HFFc6 (cell line): ENCODE results near the gene DYSF. TPM values are rescaled to one million over a fixed set of nuclear protein-coding genes. Genes with fewer than 3 reads are reported as not detected.

Source experiments
- DNase-seq: peaks from one replicate; pipeline ENCODE4 v3.0.0-alpha.2; 2018
- H3K27ac Mint-ChIP-seq: 2 replicates; pipeline ENCODE4 v1.8.0; 2020; ENCODE audit warnings: mild to moderate bottlenecking, mixed read lengths
- H3K27me3 Mint-ChIP-seq: 2 replicates; pipeline ENCODE4 v1.8.0; 2021; ENCODE audit warnings: mild to moderate bottlenecking, moderate library complexity, mixed read lengths; ENCODE audit not compliant: insufficient read depth
- H3K36me3 Mint-ChIP-seq: 2 replicates; pipeline ENCODE4 v1.8.0; 2021; ENCODE audit warnings: low read depth, mixed read lengths
- H3K4me1 Mint-ChIP-seq: 2 replicates; pipeline ENCODE4 v1.8.0; 2020; ENCODE audit warnings: low read depth, mixed read lengths
- H3K4me3 Mint-ChIP-seq: 2 replicates; pipeline ENCODE4 v1.8.0; 2020; ENCODE audit warnings: mild to moderate bottlenecking, moderate library complexity, mixed read lengths
- H3K9me3 Mint-ChIP-seq: 2 replicates; pipeline ENCODE4 v1.8.0; 2020; ENCODE audit warnings: mild to moderate bottlenecking, mixed read lengths
- CTCF ChIP-seq: fragments of 200-600 bp; sonication (generic); IDR thresholded peaks from 2 replicates; pipeline ENCODE4 v1.5.0; 2021; ENCODE audit warnings: antibody characterized with exemption, mild to moderate bottlenecking
- total RNA-seq, 6 experiments: library from RNA; stranded (reverse); fragmentation: NEBNext Ultra II Directional; extraction: Animal tissue kit (Norgen Biotek cat#: 25700); gene quantifications; 2 replicates in 1 of 6; 3 replicates in 5 of 6; pipeline ENCODE4 v1.2.3, GENCODE V29; 2021

Gene DYSF
- total RNA-seq, 6 experiments from 2014 or later, result 0.07 to 0.57 (median 0.32) TPM

- no peak overlapping the region for H3K4me3 Mint-ChIP-seq
- DNase-seq, result no peak
- no peaks in the 10 kb centered on the region for H3K9me3 Mint-ChIP-seq
- peaks cover 40% of the 10 kb centered on the region for H3K27me3 Mint-ChIP-seq
- H3K36me3 Mint-ChIP-seq, result no peaks in the 10 kb centered on the region
- H3K4me1 Mint-ChIP-seq, result no peaks in the 10 kb centered on the region
- no peak overlapping the region for H3K27ac Mint-ChIP-seq
- TF ChIP-seq CTCF, result no peak
Observed at GRCh38 chr2:71730785-71731383, 277.5 kb downstream of the DYSF start.

GRCh38 chr2:71734620-71735019 is 281.3 kb downstream of the DYSF start:
- no peaks in the 10 kb centered on the region; the same call in 1 of the 2 replicates for H3K4me1 Mint-ChIP-seq
- no peak overlapping the region for H3K4me3 Mint-ChIP-seq
- peaks cover 40% of the 10 kb centered on the region for H3K27me3 Mint-ChIP-seq

GRCh38 chr2:71735676-71736075 is 282.3 kb downstream of the DYSF start:
- H3K4me1 Mint-ChIP-seq, result no peaks in the 10 kb centered on the region; the same call in 1 of the 2 replicates
- H3K27me3 Mint-ChIP-seq, result peaks cover 38% of the 10 kb centered on the region
- H3K9me3 Mint-ChIP-seq, result peaks cover 10% of the 10 kb centered on the region; the same call in 1 of the 2 replicates
- peaks cover 4% of the 10 kb centered on the region for H3K36me3 Mint-ChIP-seq
- no peak for TF ChIP-seq CTCF
- H3K4me3 Mint-ChIP-seq, result no peak overlapping the region
- no peak overlapping the region for H3K27ac Mint-ChIP-seq
- DNase-seq, result no peak

More at GRCh38 chr2:71734620-71735019, 281.3 kb downstream of the DYSF start:
- no peak overlapping the region for H3K27ac Mint-ChIP-seq
- H3K9me3 Mint-ChIP-seq, result no peaks in the 10 kb centered on the region
- H3K36me3 Mint-ChIP-seq, result no peaks in the 10 kb centered on the region
- no peak for DNase-seq
- no peak for TF ChIP-seq CTCF

Other genes with a start within 250 kb of the DYSF start
- gene PAIP2B, start 226.5 kb upstream of the DYSF start, total RNA-seq, result under 1 TPM; 0.11 to 0.40 (median 0.20) TPM
- gene ZNF638, start 121.8 kb upstream of the DYSF start, total RNA-seq, result 10 to 100 TPM; 58.5 to 66.6 (median 60.6) TPM